Measurements from ENCODE around the gene GRHPR. TPM values are rescaled to one million over a fixed set of nuclear protein-coding genes. Genes with fewer than 3 reads are reported as not detected.

Gene GRHPR
- total RNA-seq, 1 donor from 2014 or later = 91.6 TPM

GRCh38 chr9:37453827-37454226, 31.3 kb downstream of the GRHPR start:
- TF ChIP-seq CTCF (IDR thresholded peaks at IDR 0.05; ENCODE audit: insufficient read depth, low read length, severe bottlenecking) = no peak
- H3K36me3 ChIP-seq (ENCODE audit: control insufficient read depth, insufficient read depth, low read length) = peaks cover 4% of the 10 kb centered on the region
- FAIRE-seq = no peak
- DNase-seq (ENCODE audit: low read depth) = peak; percentile 70
- no peak overlapping the region for H3K4me3 ChIP-seq (ENCODE audit: low read depth, low read length)
- no peaks in the 10 kb centered on the region for H3K27me3 ChIP-seq (ENCODE audit: control insufficient read depth, insufficient read depth, low read length)

DNA sequence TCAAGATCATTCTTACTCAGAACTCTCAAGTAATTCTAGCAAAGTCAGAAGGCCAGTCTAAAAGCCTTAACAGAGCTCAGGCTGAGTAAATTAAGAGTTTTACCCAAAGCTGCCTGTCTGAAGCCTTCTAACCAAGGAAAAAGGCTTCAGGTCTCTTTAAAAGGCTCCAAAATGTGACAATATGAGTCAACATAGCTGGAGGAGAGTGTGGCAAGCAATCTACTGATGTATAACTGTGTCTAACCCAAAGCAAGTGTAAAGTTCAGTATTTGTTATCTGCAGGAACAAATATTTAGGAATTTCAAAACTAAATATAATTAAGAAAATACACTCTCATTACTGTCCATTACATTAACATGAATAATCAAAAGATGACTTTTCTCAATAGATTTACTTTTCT, 31.7 kb downstream of the GRHPR start:
- peak; percentile 38 for DNase-seq (ENCODE audit: low read depth)
- TF ChIP-seq CTCF (IDR thresholded peaks at IDR 0.05; ENCODE audit: insufficient read depth, low read length, severe bottlenecking) = no peak
- no peak overlapping the region for H3K4me3 ChIP-seq (ENCODE audit: low read depth, low read length)
- no peaks in the 10 kb centered on the region for H3K27me3 ChIP-seq (ENCODE audit: control insufficient read depth, insufficient read depth, low read length)
- peaks cover 4% of the 10 kb centered on the region for H3K36me3 ChIP-seq (ENCODE audit: control insufficient read depth, insufficient read depth, low read length)
- FAIRE-seq = no peak

GRCh38 chr9:37455884-37456647, 33.6 kb downstream of the GRHPR start:
- H3K36me3 ChIP-seq (ENCODE audit: control insufficient read depth, insufficient read depth, low read length) = no peaks in the 10 kb centered on the region
- FAIRE-seq (no peak), DNase-seq (ENCODE audit: low read depth) (peak; percentile 41)
- H3K27me3 ChIP-seq (ENCODE audit: control insufficient read depth, insufficient read depth, low read length) = no peaks in the 10 kb centered on the region
- H3K4me3 ChIP-seq (ENCODE audit: low read depth, low read length) = no peak overlapping the region
- no peak for TF ChIP-seq CTCF (IDR thresholded peaks at IDR 0.05; ENCODE audit: insufficient read depth, low read length, severe bottlenecking)

- no peaks in the 10 kb centered on the region for H3K36me3 ChIP-seq (ENCODE audit: control insufficient read depth, insufficient read depth, low read length)
- FAIRE-seq = no peak
- H3K27me3 ChIP-seq (ENCODE audit: control insufficient read depth, insufficient read depth, low read length) = no peaks in the 10 kb centered on the region
- no peak for DNase-seq (ENCODE audit: low read depth)
- H3K4me3 ChIP-seq (ENCODE audit: low read depth, low read length) = no peak overlapping the region
- TF ChIP-seq CTCF (IDR thresholded peaks at IDR 0.05; ENCODE audit: insufficient read depth, low read length, severe bottlenecking) = no peak
These were observed 34.3 kb downstream of the GRHPR start for GRCh38 chr9:37456817-37457216.

DNA sequence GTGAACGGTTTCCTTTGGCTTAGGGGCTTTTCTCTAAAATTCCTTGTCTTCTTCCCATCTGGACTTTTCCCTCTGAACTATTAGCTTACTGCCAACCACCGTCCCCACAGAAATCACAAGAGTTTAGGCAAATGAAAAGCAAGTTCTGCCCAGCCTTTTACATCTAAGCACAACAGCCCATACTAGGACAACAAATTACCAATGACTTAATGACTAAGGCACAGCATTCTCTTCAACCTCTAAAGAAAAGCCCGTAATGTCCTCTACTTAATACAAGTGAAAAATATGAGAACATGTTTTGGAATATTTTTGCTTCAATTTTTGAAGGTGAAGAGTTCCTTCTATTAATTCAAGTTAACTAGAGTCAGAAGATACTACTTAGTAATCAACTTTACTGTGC, 41.5 kb downstream of the GRHPR start:
- Histone ChIP-seq H3K36me3 (ENCODE audit: control insufficient read depth, insufficient read depth, low read length) (no peaks in the 10 kb centered on the region), H3K27me3 (ENCODE audit: control insufficient read depth, insufficient read depth, low read length) (no peaks in the 10 kb centered on the region), H3K4me3 (ENCODE audit: low read depth, low read length) (peak overlapping the region; percentile 82)
- no peak for FAIRE-seq
- DNase-seq (ENCODE audit: low read depth) = no peak
- no peak for TF ChIP-seq CTCF (IDR thresholded peaks at IDR 0.05; ENCODE audit: insufficient read depth, low read length, severe bottlenecking)

Data from bronchial epithelial cell (primary cell).